ENCODE results near the gene HSPA1B. TPM values are rescaled to one million over a fixed set of nuclear protein-coding genes. Genes with fewer than 3 reads are reported as not detected.

HSPA1B gene
- total and polyA plus RNA-seq, 2 donors (not counting 1 experiment from before 2014, with no cell fraction given) = 35.5 to 115 TPM

DNA sequence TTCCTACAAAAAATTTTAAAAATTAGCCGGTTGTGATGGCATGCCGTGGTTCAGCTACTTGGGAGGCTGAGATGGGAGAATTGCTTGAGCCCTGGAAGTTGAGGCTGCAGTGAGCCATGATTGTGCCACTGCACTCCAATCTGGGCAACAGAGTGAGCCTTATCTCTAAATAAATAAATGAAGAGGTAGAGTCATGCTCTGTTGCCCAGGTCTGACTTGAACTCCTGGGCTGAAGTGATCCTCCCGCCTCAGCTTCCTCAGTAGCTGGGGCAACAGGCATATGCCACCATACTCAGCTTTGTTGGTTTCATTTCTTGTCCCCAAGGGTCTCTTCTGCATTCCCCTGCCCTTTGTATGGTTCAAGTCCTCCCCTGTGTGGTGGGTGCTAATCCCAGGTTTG lies 17.0 kb downstream of the HSPA1B start:
- Histone ChIP-seq H3K4me2 (ENCODE audit: extremely low read depth, insufficient read depth, low read length) (no peak overlapping the region), H3K79me2 (ENCODE audit: control insufficient read depth, insufficient read depth, low read length) (no peaks in the 10 kb centered on the region), H4K20me1 (ENCODE audit: control insufficient read depth, extremely low read depth, insufficient read depth, low read length) (no peaks in the 10 kb centered on the region), H3K36me3 (ENCODE audit: control insufficient read depth, insufficient read depth, low read length) (peaks cover 2% of the 10 kb centered on the region), H3K9ac (ENCODE audit: insufficient read depth, low read length) (no peak overlapping the region), H3K27ac (ENCODE audit: insufficient read depth, low read length) (no peak overlapping the region), H3K27me3 (ENCODE audit: control insufficient read depth, insufficient read depth, low read length) (no peaks in the 10 kb centered on the region), H3K4me3 (replicated peaks in 1 of 4; ENCODE audit: control extremely low read depth in 1 of 4, insufficient read depth in 1 of 4, low read depth in 3 of 4, low read length in 4 of 4) (no peak overlapping the region), H3K9me3 (ENCODE audit: control insufficient read depth, insufficient read depth, low read depth, low read length) (no peaks in the 10 kb centered on the region), H2AFZ (ENCODE audit: low read length) (no peak overlapping the region), H3K4me1 (ENCODE audit: control insufficient read depth, extremely low read depth, insufficient read depth, low read length) (no peaks in the 10 kb centered on the region)
- TF ChIP-seq EZH2 (IDR thresholded peaks at IDR 0.05; ENCODE audit: low read length, missing control alignments) = no peak
- TF ChIP-seq, protein P1, sequence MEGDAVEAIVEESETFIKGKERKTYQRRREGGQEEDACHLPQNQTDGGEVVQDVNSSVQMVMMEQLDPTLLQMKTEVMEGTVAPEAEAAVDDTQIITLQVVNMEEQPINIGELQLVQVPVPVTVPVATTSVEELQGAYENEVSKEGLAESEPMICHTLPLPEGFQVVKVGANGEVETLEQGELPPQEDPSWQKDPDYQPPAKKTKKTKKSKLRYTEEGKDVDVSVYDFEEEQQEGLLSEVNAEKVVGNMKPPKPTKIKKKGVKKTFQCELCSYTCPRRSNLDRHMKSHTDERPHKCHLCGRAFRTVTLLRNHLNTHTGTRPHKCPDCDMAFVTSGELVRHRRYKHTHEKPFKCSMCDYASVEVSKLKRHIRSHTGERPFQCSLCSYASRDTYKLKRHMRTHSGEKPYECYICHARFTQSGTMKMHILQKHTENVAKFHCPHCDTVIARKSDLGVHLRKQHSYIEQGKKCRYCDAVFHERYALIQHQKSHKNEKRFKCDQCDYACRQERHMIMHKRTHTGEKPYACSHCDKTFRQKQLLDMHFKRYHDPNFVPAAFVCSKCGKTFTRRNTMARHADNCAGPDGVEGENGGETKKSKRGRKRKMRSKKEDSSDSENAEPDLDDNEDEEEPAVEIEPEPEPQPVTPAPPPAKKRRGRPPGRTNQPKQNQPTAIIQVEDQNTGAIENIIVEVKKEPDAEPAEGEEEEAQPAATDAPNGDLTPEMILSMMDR (conservative IDR thresholded peaks at IDR 0.05 in 1 of 2, IDR thresholded peaks at IDR 0.05 in 1 of 2; ENCODE audit: low read depth in 1 of 2, low read length in 2 of 2) = no peak
- DNase-seq (ENCODE audit: low read depth in 2 of 2) = no peak

DNA sequence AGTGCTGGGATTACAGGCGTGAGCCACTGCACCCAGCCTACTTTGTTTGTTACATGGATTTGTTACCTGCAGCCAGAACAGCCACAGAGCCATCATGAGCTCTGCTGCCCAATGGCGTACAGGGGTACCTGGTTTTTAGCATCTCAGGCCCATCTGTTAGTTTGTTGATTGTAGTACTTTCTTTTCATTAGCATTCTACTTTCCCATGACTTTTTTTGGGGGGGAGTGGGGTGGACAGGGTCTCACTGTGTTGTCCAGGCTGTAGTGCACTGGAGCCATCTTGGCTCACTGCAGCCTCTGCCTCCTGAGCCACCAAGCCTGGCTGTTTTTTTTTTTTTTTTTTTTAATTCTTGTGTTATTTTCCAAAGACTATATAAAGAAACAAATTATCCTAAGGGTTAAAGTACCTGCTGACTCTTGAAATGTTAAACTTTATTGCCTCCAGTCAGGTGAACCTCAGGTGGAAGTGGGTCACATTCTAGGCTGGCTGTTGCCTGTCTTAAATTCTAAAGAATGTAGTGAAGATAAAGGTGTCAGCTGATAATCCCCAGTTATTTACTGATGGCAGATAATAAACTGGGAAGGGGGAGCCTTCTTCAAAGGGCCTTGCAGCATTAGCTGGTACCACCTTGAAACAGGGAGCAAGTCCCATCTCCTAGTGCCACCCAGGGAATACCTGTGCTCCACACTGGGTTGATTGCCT lies 19.9 kb downstream of the HSPA1B start:
- Histone ChIP-seq H3K4me2 (ENCODE audit: extremely low read depth, insufficient read depth, low read length) (no peak overlapping the region), H4K20me1 (ENCODE audit: control insufficient read depth, extremely low read depth, insufficient read depth, low read length) (no peaks in the 10 kb centered on the region), H3K27ac (ENCODE audit: insufficient read depth, low read length) (no peak overlapping the region), H3K9ac (ENCODE audit: insufficient read depth, low read length) (no peak overlapping the region), H3K27me3 (ENCODE audit: control insufficient read depth, insufficient read depth, low read length) (no peaks in the 10 kb centered on the region), H3K79me2 (ENCODE audit: control insufficient read depth, insufficient read depth, low read length) (no peaks in the 10 kb centered on the region), H3K4me3 (replicated peaks in 1 of 4; ENCODE audit: control extremely low read depth in 1 of 4, insufficient read depth in 1 of 4, low read depth in 3 of 4, low read length in 4 of 4) (no peak overlapping the region), H2AFZ (ENCODE audit: low read length) (no peak overlapping the region), H3K9me3 (ENCODE audit: control insufficient read depth, insufficient read depth, low read depth, low read length) (no peaks in the 10 kb centered on the region), H3K4me1 (ENCODE audit: control insufficient read depth, extremely low read depth, insufficient read depth, low read length) (no peaks in the 10 kb centered on the region), H3K36me3 (ENCODE audit: control insufficient read depth, insufficient read depth, low read length) (no peaks in the 10 kb centered on the region)
- TF ChIP-seq, protein P1 (conservative IDR thresholded peaks at IDR 0.05 in 1 of 2, IDR thresholded peaks at IDR 0.05 in 1 of 2; ENCODE audit: low read depth in 1 of 2, low read length in 2 of 2) = no peak
- no peak for TF ChIP-seq EZH2 (IDR thresholded peaks at IDR 0.05; ENCODE audit: low read length, missing control alignments)
- no peak for DNase-seq (ENCODE audit: low read depth in 2 of 2)

DNA sequence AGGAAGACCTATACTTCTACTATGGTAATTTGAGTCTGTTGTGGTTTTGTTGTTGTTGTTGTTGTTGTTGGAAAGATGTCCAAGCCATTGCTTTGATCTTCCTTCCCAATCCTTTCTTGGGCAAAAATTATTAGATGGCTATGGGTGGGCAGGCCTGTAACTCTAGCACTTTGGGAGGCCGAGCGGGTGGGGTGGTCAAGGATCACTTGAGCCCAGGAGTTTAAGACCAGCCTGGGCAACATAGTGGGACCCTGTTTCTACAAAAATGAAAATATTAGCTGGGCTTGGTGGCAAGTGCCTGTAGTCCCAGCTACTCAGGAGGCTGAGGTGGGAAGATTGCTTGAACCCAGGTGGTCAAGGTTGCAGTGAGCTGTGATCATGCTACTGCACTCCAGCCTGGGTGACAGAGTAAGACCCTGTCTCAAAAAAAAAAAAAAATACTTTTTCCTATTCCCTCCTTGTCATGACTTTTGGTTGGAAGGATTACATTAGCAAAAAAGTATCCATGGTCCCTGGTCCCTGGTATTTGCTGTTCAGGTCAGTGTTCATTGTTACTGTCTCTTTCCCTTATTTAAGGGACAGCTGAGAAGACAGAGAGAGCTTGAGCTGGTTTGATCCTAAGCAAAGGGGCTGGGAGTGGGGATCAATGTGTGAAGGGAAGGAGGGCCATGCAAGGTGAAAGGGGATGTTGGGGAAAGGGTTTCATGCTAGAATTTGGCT lies 23.4 kb downstream of the HSPA1B start:
- Histone ChIP-seq H3K9me3 (ENCODE audit: control insufficient read depth, insufficient read depth, low read depth, low read length) (no peaks in the 10 kb centered on the region), H3K27me3 (ENCODE audit: control insufficient read depth, insufficient read depth, low read length) (no peaks in the 10 kb centered on the region), H3K27ac (ENCODE audit: insufficient read depth, low read length) (no peak overlapping the region), H3K4me3 (replicated peaks in 1 of 4; ENCODE audit: control extremely low read depth in 1 of 4, insufficient read depth in 1 of 4, low read depth in 3 of 4, low read length in 4 of 4) (no peak overlapping the region), H3K79me2 (ENCODE audit: control insufficient read depth, insufficient read depth, low read length) (no peaks in the 10 kb centered on the region), H3K4me1 (ENCODE audit: control insufficient read depth, extremely low read depth, insufficient read depth, low read length) (no peaks in the 10 kb centered on the region), H2AFZ (ENCODE audit: low read length) (no peak overlapping the region), H3K4me2 (ENCODE audit: extremely low read depth, insufficient read depth, low read length) (no peak overlapping the region), H3K36me3 (ENCODE audit: control insufficient read depth, insufficient read depth, low read length) (no peaks in the 10 kb centered on the region), H3K9ac (ENCODE audit: insufficient read depth, low read length) (no peak overlapping the region), H4K20me1 (ENCODE audit: control insufficient read depth, extremely low read depth, insufficient read depth, low read length) (no peaks in the 10 kb centered on the region)
- no peak for DNase-seq (ENCODE audit: low read depth in 2 of 2)
- no peak for TF ChIP-seq EZH2 (IDR thresholded peaks at IDR 0.05; ENCODE audit: low read length, missing control alignments)
- TF ChIP-seq, protein P1 (conservative IDR thresholded peaks at IDR 0.05 in 1 of 2, IDR thresholded peaks at IDR 0.05 in 1 of 2; ENCODE audit: low read depth in 1 of 2, low read length in 2 of 2) = no peak

All from fibroblast of lung (primary cell).